Cardiac fibroblast (primary cell): Measurements from ENCODE around the gene MPIG6B.
A peak's percentile ranks its signal among the peaks of the same experiment; 100 is the strongest.

ENCODE experiments used
- DNase-seq, 2 donors: peaks; one replicate each; pipeline versions ENCODE4 v3.0.0 to v3.0.0-alpha.2; 2010; ENCODE audit warnings: low read depth in 2 of 2
- H3K4me3 ChIP-seq, 2 donors: replicated peaks in 1 of 2; 1 replicate in 1 of 2; 2 replicates in 1 of 2; pipeline ENCODE4 v1.5.1; 2011; ENCODE audit warnings: low read depth in 2 of 2, low read length in 2 of 2, mild to moderate bottlenecking in 2 of 2, moderate library complexity in 1 of 2
- CTCF ChIP-seq: IDR thresholded peaks from one replicate; pipeline ENCODE4 v1.5.1; 2011; ENCODE audit warnings: low read depth, mild to moderate bottlenecking, low read length, inconsistent platforms

Gene MPIG6B

GRCh38 chr6:31737991-31738979 lies 15.1 kb downstream of the MPIG6B start:
- TF ChIP-seq CTCF: peak; percentile 10
- peak; percentile 84 to 91 for DNase-seq
- H3K4me3 ChIP-seq: peak overlapping the region in 1 of 2 donors; percentile 11

GRCh38 chr6:31739639-31740396 lies 16.6 kb downstream of the MPIG6B start, which contains the start of gene MSH5:
Gene MSH5, plus strand, starts transcription at chr6:31740005. Its CDS starts 462 bp downstream, at chr6:31740467.
- DNase-seq: peak; percentile 99
- peak within 1 kb of the TSS; percentile 89 to 94 for H3K4me3 ChIP-seq
- TF ChIP-seq CTCF: no peak

- TF ChIP-seq CTCF: no peak
- peak overlapping the region; percentile 89 to 94 for H3K4me3 ChIP-seq
- peak in 1 of 2 donors; percentile 38 for DNase-seq
Observed at GRCh38 chr6:31740397-31741223, 17.4 kb downstream of the MPIG6B start.

GRCh38 chr6:31741815-31742214 lies 18.6 kb downstream of the MPIG6B start:
- no peak for TF ChIP-seq CTCF
- DNase-seq: no peak
- H3K4me3 ChIP-seq: no peak overlapping the region

GRCh38 chr6:31742894-31743293 lies 19.7 kb downstream of the MPIG6B start:
- no peak for DNase-seq
- no peak overlapping the region for H3K4me3 ChIP-seq
- TF ChIP-seq CTCF: no peak

GRCh38 chr6:31744422-31744821 lies 21.2 kb downstream of the MPIG6B start:
- no peak for TF ChIP-seq CTCF
- no peak for DNase-seq
- no peak overlapping the region for H3K4me3 ChIP-seq
